ENCODE measurements around the gene NAT10.

Gene NAT10

GRCh38 chr11:34189191-34189590 lies 83.8 kb downstream of the NAT10 start:
- DNase-seq (ENCODE audit: low spot score) = no peak

DNA sequence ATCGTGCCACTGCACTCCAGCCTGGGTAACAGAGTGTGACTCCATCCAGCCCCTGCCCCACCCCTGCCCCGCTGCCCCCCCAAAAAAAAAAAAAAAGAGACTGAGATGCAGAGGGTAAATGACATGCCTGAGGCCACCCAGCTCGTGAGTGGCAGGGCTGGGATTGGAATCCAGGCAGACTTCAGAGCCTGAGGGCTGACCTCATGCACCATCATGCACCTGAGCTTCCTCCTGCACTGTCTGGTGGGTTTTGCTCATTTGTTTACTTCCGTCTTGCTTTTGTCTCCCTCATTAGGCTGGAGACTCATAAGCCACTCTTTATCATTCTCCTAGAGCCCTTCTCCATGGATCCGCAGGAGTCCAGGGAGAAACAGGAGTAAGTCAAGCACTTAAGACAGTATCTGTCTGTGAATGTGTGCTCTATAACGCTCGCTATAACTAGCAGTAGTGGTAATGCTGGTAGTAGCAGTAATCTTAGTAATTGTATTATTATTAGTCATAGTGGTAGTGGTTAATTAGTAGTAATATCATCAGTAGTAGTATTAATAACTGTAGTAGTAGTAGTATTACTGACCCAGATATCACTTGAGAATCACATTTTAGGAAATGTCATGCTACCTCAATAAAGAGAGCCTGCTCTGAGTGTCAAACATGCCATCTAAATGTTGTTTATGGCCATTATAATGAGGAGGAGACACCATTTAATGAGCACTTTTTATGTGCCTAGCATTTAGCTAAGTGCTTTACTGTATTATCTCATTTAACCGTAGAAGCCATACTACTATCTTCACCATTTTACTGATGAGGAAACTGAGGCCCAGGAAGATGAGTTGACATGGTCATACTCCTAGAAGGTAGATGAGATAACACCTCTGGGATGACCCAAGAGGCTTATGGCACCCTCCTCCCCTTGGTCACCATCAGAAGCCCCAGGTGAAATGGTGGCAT lies 85.0 kb downstream of the NAT10 start:
- DNase-seq (ENCODE audit: low spot score) = no peak

DNA sequence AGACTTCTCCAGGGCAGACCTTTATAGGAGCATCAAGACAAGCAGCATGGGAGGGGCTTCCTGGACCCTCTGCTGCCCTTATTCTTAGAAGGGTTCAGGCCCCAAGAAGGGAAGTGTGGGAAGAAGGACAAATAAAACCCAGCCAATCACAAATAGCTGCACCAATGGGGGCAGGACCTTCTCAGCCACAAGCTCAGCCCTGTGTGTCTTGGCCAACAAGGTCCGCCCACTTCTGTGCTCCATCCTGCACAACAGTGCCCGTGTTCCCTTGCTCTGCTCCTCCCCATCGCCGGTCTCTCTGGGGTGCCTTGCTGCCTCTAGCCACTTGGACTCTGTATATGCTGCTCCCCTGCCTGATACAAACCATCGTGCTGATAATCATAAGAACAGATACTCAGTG lies 86.1 kb downstream of the NAT10 start:
- DNase-seq (ENCODE audit: low spot score) = no peak

DNA sequence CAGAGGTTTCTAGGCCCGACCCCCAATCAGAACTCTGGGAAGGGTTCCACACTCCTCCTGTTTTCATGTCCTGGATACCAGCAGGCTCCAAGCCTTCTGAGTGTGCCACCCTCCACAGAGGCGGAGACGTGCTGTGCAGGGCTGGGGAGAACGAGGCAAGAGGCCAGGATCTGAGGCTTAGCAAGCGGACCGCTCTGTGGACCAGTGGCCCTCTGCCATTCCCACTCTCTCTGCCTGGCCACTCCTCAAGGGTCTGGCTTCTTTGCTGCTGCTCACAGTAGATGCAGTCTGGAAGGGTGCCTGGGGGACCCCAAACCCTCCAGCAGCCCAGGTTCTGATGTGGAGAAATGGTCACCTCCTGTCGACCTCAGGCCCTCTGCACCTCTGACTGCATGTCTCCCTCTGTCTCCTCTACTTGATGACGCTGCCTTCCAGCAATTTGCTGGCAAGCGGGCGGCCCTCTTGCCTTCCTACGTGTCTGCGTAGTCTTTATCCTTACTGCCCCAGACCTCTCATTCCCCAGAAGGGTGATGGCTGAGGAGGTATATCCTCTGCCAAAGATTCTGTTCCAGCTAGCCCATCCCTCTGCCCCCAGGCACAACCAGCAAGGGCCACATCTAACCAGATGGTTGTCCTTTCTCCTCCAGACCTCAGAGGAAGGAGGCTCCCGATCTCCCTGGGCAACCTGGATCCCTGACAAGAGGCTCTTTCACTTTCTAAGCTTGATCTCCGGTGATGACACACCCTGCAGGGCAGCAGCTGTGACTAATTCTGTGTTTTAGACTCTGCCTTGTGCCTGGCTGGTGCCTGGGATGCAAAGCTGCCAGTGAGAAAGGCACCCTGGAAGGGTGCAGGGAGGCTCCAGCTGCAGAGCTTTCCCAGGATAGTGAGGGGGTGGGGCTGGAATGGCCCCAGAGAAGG lies 87.3 kb downstream of the NAT10 start:
- no peak for DNase-seq (ENCODE audit: low spot score)

- DNase-seq (ENCODE audit: low spot score) = no peak
Observed at GRCh38 chr11:34194576-34195335, 89.3 kb downstream of the NAT10 start.
